Kidney (tissue), 14 donors: Measurements from ENCODE around the gene VOPP1. TPM values are rescaled to one million over a fixed set of nuclear protein-coding genes. Genes with fewer than 3 reads are reported as not detected.

Source experiments
- DNase-seq, 5 donors: peaks; one replicate each; pipeline ENCODE4 v3.0.0-alpha.2; 2013 to 2020
- FAIRE-seq: peaks from 2 replicates; lab custom pipeline; 2012; peaks lifted over from hg19 to GRCh38; lab: Jason Lieb, UNC
- H3K27ac ChIP-seq, 2 donors: one replicate each; pipeline ENCODE4 v1.7.0; 2013; ENCODE audit warnings: low read depth in 2 of 2, low read length in 2 of 2, inconsistent platforms in 1 of 2
- H3K27me3 ChIP-seq: one replicate; pipeline ENCODE4 v1.7.1; 2013; ENCODE audit warnings: low read length, inconsistent platforms; ENCODE audit not compliant: control insufficient read depth, insufficient read depth
- H3K36me3 ChIP-seq, 3 donors: one replicate each; pipeline versions ENCODE4 v1.7.0 to v1.7.1; 2013; ENCODE audit warnings: low read length in 3 of 3, control low read depth in 1 of 3, inconsistent platforms in 1 of 3; ENCODE audit not compliant: insufficient read depth in 3 of 3, control insufficient read depth in 2 of 3
- H3K4me1 ChIP-seq, 3 donors: one replicate each; pipeline versions ENCODE4 v1.7.0 to v1.7.1; 2013; ENCODE audit warnings: low read length in 3 of 3, inconsistent platforms in 1 of 3, low read depth in 1 of 3; ENCODE audit not compliant: control insufficient read depth in 2 of 3, insufficient read depth in 2 of 3
- H3K4me3 ChIP-seq, 3 donors: one replicate each; pipeline versions ENCODE4 v1.7.0 to v1.8.1; 2013; ENCODE audit warnings: low read length in 3 of 3, control low read depth in 1 of 3, inconsistent platforms in 1 of 3
- H3K9ac ChIP-seq, 3 donors: one replicate each; pipeline versions ENCODE4 v1.7.0 to v1.7.1; 2013; ENCODE audit warnings: low read length in 3 of 3, control low read depth in 1 of 3, inconsistent platforms in 1 of 3
- H3K9me3 ChIP-seq, 3 donors: one replicate each; pipeline versions ENCODE4 v1.7.0 to v1.7.1; 2013; ENCODE audit warnings: low read length in 3 of 3, control low read depth in 1 of 3, inconsistent platforms in 1 of 3; ENCODE audit not compliant: control insufficient read depth in 2 of 3, insufficient read depth in 1 of 3
- intact Hi-C: fragments of 100-400 bp; cut with DNase I; formaldehyde crosslinking; loops from one replicate; pipeline ENCODE4 v1.11.1; 2022
- polyA plus RNA-seq: library from polyadenylated mRNA; stranded (reverse); fragments of 350-450 nt; fragmentation: Illumina TruSeq; extraction: RNeasy Lipid Tissue Mini Kit (QIAGEN cat#74804); gene quantifications from one replicate; pipeline ENCODE4 v1.2.3, GENCODE V29; 2014; ENCODE audit warnings: low read depth, low replicate concordance; ENCODE audit not compliant: insufficient read depth
- total RNA-seq: library from RNA; stranded (reverse); fragmentation: NEBNext Ultra II Directional; extraction: Animal tissue kit (Norgen Biotek cat#: 25700); gene quantifications from one replicate; pipeline ENCODE4 v1.2.1, GENCODE V29; 2021
- TF ChIP-seq, protein P1 (sequence below): IDR thresholded peaks from 3 replicates; pipeline ENCODE4 v1.5.1; 2012; ENCODE audit warnings: mild to moderate bottlenecking, moderate library complexity, borderline replicate concordance; ENCODE audit not compliant: insufficient read depth; ENCODE audit errors: extremely low read depth
- donor health status: control.
- donor health status: control.
- donor health status: control.
- donor health status: control.
- donor health status: control.
- donor health status: DM: yes; HTN: yes; CAD: no.
- donor health status: Normal renal cell carcinoma (clear cell type).

VOPP1 gene
- total and polyA plus RNA-seq, 2 donors from 2014 or later = 47.3 to 98.7 TPM

DNA sequence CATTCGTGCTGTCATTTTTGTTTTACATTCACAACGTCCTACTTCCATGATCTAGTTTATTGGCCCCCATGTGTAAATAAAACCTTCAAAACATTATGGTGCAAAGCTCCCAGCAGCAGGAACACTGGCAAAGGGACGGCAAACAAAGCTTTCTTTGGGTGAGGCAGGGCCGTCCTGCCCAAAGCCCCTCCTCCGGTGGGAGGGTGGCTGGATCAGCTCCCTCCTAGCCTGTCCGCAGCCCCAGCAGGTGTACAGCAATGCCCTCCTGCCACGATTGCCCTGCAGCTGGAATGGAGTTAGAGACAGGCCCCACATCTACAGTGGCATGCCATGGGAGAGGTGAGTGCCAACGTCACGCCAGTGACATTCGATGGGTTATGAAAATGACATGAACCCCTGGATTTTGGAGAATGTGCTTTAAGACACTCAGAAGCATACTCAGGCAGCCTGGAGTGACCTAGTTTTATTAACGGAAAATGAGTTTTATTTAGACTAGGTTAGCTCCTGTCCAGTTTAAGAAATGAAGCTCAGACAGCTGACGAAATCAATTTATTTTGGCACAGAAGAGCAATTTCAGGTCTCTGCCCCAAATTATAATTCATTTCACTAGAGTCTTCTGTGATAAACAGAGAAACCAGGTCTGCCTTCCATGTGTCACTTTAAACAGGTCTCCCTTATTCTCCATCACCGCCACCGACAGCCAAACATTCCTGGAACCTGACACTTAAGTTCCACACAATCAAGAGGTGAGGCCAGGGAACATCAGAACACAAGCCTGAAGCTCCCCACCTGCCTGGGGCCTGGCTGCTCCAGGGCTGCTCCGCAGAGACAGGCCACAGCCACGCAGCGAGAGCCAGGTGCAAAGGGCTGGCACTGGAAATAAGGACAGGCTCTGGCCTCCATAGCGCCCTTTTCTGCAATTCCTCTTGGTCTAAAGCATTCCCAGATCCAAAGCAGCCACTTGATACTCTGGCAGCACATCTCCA is 50.1 kb downstream of the VOPP1 start:
- H3K36me3 ChIP-seq = peaks cover 0 to 11% (median 8%) of the 10 kb centered on the region in 3 donors
- H3K9me3 ChIP-seq = no peaks in the 10 kb centered on the region
- FAIRE-seq (no peak), DNase-seq (peak in 1 of 5 donors; percentile 43)
- no peak overlapping the region for H3K27ac ChIP-seq
- intact Hi-C loops = no loop called here
- H3K4me1 ChIP-seq = peaks cover 0 to 6% (median 5%) of the 10 kb centered on the region in 3 donors
- H3K27me3 ChIP-seq = no peaks in the 10 kb centered on the region
- H3K9ac ChIP-seq = no peak overlapping the region
- no peak overlapping the region for H3K4me3 ChIP-seq
- TF ChIP-seq, protein P1, sequence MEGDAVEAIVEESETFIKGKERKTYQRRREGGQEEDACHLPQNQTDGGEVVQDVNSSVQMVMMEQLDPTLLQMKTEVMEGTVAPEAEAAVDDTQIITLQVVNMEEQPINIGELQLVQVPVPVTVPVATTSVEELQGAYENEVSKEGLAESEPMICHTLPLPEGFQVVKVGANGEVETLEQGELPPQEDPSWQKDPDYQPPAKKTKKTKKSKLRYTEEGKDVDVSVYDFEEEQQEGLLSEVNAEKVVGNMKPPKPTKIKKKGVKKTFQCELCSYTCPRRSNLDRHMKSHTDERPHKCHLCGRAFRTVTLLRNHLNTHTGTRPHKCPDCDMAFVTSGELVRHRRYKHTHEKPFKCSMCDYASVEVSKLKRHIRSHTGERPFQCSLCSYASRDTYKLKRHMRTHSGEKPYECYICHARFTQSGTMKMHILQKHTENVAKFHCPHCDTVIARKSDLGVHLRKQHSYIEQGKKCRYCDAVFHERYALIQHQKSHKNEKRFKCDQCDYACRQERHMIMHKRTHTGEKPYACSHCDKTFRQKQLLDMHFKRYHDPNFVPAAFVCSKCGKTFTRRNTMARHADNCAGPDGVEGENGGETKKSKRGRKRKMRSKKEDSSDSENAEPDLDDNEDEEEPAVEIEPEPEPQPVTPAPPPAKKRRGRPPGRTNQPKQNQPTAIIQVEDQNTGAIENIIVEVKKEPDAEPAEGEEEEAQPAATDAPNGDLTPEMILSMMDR = no peak

DNA sequence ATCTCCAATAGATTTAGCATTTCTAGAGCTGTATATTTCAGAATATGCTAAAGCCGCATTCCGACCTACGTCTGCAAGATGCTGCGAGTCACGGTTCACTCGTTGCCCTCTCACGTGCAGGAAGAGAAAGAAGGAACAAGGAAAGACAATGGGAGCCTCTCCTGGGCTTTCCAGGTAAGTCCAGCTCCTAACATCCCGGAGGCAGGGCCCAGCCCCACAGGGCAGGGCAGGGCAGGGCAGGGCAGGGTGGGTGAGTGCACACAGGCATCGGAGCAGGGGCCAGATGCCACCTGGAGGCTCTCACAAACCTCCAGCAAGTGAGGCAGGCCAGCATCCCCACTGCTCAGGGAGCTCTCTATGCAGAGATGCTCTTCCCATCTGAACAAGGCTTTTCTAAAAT is 50.8 kb downstream of the VOPP1 start:
- no peak overlapping the region for H3K9ac ChIP-seq
- intact Hi-C loops = no loop called here

DNA sequence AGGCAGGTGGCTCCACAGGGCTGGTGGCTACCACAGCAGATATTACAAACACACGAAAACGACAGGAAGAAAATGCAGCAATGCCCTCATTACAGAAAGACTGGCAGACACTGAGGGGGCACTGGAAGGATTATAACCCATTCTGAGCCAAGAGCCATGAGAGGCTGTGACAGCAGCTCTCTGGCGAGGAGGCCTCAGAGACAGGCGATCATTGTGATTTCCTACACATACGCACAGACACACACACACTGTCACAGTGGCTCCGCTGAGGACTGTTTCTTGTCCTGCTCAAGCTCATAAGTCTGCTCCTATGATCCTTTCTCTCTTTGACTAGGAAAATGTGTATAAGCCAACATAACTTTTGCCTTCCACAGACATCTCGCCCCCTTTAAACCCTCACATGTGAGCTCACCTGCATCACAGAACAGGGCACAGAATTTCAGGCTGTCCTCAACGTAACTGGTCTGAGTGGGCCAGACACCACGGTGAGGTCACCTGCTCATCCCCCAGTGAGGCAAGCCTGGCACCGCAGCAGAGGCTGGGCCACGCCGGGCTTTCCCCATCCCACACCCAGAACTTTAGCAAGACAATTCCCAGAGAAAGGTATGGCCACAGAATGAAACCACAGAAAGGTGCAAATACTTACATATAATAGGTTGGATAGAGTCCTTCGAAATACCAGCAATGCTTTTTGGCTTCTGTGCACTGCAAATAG is 51.7 kb downstream of the VOPP1 start:
- Histone ChIP-seq H3K27ac (no peak overlapping the region), H3K4me3 (no peak overlapping the region), H3K27me3 (no peaks in the 10 kb centered on the region), H3K36me3 (peaks cover 0 to 11% (median 10%) of the 10 kb centered on the region in 3 donors), H3K4me1 (peaks cover 0 to 2% (median 0%) of the 10 kb centered on the region in 3 donors), H3K9me3 (no peaks in the 10 kb centered on the region), H3K9ac (no peak overlapping the region)
- intact Hi-C loops = no loop called here
- FAIRE-seq (no peak), DNase-seq (no peak)
- TF ChIP-seq, protein P1 = no peak

More for the DNA sequence above, 50.8 kb downstream of the VOPP1 start:
- FAIRE-seq (no peak), DNase-seq (peak in 1 of 5 donors; percentile 47)
- TF ChIP-seq, protein P1 = no peak
- Histone ChIP-seq H3K4me3 (no peak overlapping the region), H3K4me1 (peaks cover 0 to 6% (median 4%) of the 10 kb centered on the region in 3 donors), H3K27ac (no peak overlapping the region), H3K9me3 (no peaks in the 10 kb centered on the region), H3K27me3 (no peaks in the 10 kb centered on the region), H3K36me3 (peaks cover 0 to 11% (median 10%) of the 10 kb centered on the region in 3 donors)
